ENCODE data around the gene RPS26. TPM values are rescaled to one million over a fixed set of nuclear protein-coding genes. Genes with fewer than 3 reads are reported as not detected.
"Not testable (repeated sequence)": the region's sequence is repeated elsewhere in the genome, so short reads cannot be mapped to it uniquely, and the experiment has no call there.

Gene RPS26
- total RNA-seq, 1 donor from 2014 or later, result 41.0 TPM

DNA sequence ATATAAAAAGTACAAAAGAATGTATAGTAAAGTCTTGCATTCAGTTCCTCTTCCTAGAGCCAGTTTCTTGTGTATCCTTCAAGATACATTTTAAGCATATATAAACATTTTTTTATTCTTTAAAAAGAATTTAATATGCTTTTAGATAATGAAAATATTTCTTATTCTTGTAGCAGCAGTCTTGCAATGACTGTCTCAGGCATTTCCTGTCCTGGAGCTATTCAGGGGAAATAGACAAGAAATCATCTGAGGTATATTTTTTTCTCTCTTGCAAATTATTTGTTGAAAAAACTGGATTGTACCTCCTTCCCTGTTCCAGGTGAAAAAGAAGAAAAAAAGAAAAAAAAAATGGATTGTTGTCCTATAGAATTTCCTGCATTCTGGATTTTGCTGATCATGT is 21.3 kb downstream of the RPS26 start:
- DNase-seq, result no peak
- ATAC-seq, result no peak
- intact Hi-C loops (cut with micrococcal nuclease), result no loop called here

DNA sequence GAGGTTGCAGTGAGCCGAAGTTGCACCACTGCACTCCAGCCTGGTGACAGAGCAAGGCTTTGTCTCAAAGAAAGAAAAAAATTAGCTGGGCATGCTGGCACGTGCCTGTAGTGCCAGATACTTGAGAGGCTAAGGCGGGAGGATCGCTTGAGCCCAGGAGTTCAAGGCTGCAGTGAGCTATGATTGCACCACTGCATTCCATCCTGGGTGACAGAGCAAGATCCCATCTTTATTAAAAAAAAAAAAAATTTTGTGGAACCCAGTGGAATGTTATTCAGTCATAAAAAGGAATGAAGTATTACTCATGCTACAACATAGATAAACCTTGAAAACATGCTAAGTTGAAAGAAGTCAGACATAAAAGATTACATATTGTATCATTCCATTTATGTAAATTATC is 29.9 kb downstream of the RPS26 start:
- no peak for DNase-seq
- intact Hi-C loops (cut with micrococcal nuclease), result no loop called here
- ATAC-seq, result no peak

DNA sequence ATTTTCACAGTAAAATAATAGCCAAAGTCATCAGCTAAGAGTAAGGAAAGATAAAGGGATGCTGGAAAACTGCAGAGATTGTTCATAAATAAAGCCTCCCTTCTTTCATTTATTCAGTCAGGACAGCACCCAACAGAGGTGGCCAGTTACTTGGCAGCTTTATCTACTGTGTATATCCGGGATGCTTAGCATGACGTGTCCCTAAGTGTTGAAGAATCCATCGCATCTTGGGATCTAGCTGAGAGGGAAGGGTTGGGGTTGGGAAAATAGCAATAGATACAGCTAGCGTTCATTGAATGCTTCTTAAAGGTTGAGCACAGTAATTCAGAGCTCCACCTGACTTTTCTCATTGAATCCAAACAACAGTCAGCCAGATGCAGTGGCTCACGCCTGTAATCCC is 32.7 kb downstream of the RPS26 start:
- no peak for ATAC-seq
- intact Hi-C loops (cut with micrococcal nuclease), result no loop called here

DNA sequence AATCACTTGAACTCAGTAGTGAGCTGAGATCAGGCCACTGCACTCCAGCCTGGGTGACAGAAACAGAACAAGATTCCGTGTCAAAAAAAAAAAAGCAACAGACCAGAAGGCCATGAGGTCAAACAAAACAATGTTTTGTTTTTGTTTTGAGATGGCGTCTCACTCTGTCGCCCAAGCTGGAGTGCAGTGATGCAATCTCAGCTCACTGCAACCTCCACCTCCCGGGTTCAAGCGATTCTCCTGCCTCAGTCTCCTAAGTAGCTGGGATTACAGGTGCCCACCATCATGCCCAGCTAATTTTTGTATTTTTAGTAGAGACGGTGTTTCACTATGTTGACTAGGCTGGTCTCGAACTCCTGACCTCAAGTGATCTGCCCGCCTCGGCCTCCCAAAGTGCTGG is 36.2 kb downstream of the RPS26 start:
- ATAC-seq; intact Hi-C loops (cut with micrococcal nuclease); DNase-seq: not testable (repeated sequence)

More for the DNA sequence above, 32.7 kb downstream of the RPS26 start:
- DNase-seq, result no peak

DNA sequence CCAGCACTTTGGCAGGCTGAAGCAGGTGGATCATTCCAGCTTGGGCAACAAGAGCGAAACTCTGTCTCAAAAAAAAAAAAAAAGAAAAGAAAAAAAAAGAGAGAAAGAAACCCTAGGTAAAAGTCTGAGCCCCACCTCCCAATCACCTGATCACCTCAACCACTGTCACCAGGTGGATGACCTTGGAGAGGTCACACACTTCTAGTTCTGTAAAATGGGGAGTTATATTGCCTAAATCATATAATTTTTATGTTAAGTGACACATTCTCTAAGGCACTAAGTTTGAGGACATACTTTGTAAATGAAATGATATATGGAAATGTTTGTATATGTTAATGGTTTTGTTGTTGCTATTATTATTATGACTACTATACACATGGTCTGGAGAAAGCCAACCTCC is 36.7 kb downstream of the RPS26 start:
- DNase-seq (no peak), ATAC-seq (no peak)
- intact Hi-C loops (cut with micrococcal nuclease), result no loop called here

DNA sequence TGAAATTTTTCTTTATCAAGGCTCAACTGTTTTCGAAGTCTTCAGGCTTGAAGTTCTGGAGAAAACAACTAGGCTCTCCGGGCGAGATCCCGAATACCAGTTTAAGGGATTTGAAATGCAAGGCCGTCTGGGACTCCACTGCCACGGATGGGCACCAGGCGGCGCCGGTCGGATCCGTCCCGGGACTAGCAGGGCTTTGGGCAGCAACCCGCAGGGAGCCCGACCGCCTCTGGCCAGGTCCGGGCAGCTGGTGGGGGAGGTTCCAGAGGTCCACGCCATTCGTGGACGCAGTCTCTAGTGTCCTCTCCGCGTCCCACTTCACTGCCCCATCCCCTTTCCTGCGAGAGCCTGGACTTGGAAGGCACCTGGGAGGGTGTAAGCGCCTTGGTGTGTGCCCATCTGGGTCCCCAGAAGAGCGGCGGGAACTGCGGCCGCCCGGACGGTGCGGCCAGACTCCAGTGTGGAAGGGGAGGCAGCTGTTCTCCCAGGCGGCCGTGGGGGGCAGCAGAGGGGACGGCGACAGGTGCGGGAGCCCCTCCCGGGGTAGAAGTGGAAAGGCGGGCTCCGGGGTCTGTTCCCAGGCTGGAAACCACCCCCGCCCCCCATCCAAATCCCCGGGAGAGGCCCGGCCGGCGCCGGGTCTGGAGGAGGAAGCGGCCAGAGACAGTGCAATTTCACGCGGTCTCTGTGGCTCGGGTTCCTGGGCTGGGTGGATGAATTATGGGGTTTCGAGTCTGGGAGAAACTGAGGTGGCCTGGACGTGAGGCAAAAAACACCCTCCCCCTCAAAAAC is 37.4 kb downstream of the RPS26 start:
- ATAC-seq (peak; percentile 89), DNase-seq (peak; percentile 90)
- intact Hi-C loops (cut with micrococcal nuclease), result no loop called here

DNA sequence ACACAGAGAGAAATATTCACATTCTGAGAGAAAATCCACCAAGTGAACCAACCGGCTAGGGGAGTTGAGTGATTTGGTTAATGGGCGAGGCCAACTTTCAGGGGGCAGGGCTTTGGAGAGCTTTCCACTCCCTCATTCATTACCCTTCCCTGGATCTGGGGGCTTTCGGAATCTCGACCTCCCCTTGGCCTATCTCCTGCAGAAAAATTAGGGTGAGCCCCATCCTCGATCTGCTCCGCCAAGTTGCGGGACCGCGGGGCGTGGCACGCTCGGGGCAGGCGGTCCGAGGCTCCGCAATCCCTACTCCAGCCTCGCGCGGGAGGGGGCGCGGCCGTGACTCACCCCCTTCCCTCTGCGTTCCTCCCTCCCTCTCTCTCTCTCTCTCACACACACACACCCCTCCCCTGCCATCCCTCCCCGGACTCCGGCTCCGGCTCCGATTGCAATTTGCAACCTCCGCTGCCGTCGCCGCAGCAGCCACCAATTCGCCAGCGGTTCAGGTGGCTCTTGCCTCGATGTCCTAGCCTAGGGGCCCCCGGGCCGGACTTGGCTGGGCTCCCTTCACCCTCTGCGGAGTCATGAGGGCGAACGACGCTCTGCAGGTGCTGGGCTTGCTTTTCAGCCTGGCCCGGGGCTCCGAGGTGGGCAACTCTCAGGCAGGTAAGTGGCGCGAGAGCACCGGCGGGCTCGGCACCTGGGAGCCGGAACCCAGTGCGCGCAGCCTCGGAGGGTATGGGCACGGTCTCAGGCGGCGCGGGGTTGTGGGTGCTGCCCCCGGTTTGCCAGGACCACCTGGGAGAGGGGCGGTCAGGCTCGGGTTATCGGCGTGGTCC is 38.2 kb downstream of the RPS26 start, which contains the start of gene ERBB3:
TSS of gene ERBB3 (plus strand) at position 443 of the 833 bp plus-strand sequence. CDS start at position 579, 136 bp downstream.
- DNase-seq, result peak; percentile 73
- ATAC-seq, result peak; percentile 85
- intact Hi-C loops (cut with micrococcal nuclease), result no loop called here

DNA sequence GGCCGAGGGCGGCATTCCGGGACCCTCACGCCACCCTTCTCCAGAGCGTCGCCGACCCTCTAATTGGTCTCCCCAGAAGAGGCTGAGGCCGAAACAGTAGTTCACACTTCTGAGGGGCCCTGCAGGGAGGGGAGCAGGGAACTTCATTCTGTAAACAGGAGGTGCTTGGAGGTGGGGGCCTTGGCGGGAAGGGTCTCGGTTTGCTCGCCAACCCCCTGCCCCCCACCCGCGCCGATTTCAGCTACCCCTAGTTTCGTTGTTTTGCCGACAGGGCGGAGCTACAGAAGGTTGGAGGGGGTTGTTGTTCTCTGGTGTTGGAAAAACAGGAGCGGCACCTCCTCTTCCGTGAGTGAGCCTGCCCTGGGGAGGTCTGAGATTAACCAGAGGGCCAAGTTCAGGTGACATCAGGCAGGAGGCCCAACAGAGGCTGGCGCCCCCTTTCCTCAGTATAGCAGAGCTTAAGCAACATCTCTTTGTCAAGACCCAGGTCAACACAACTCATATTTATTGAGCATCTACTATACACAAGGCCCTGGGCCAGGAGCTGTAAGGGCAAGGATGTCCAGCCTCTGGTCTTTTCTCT is 38.9 kb downstream of the RPS26 start:
- DNase-seq, result no peak
- ATAC-seq, result no peak
- intact Hi-C loops (cut with micrococcal nuclease), result no loop called here

DNA sequence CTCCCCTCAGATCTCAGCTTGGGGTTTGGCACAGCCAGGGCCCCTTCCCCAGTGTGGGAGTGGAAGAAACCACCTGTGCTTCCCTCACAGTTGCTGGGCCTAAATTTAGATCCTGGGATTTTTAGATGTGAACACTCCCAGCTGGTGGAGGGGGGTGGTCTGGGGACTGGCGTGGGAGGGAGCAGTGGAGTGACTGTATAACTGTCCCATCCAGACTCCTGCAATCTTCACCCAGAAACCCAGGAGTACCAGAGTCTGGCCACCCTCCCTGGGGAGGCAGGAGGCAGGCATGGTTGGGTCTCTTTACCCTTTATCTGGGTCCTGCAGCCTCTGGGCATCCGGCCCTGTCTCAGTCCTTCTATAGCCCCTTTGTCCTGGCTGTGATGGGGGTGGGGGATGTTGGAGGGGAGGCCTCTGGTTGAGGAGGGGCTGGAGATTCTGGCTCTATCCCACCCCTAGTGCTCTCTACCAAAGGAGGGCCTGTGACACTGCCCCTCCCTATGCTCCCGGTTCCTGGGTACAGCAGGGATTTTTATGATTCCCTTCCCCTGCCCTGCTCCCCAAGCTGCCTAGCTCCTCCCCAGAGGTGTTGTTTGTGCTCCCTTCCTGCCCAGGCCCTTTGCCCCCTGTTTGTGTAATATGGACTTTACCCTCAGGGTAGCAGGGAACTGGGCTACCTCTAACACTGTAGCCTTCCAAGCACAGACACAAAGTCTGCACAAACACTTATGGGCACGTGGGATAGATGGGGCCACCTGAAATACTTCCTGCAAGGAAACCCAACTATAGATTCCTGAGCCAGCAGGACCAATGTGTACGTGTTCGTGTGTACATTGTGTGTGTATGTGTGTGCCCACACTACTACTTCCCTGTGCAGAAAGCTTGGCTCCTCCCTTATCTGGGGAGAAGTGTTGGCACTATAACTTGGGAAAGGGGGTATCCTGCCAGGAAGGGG is 40.0 kb downstream of the RPS26 start:
- no peak for ATAC-seq
- DNase-seq, result no peak
- intact Hi-C loops (cut with micrococcal nuclease), result no loop called here

DNA sequence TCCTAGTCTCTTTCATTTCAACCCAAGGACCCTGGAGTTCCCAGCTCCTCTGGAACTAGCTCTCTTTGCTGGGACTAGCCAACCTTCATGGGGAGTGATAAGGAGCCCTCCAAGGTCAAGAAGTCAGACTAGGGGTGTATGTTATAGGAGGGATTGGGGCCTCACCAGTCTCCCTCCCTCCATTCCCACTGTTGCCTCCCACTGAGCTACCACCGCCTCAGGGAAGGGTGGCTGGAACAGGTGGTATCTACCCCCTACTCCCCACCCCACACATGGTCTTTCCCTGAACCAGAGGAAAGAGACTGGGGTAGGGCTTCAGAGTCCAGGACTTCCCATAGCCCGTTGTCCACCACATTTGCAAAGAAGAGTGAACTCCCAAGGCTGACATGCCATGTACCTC is 40.7 kb downstream of the RPS26 start:
- intact Hi-C loops (cut with micrococcal nuclease), result no loop called here
- DNase-seq (no peak), ATAC-seq (no peak)

DNA sequence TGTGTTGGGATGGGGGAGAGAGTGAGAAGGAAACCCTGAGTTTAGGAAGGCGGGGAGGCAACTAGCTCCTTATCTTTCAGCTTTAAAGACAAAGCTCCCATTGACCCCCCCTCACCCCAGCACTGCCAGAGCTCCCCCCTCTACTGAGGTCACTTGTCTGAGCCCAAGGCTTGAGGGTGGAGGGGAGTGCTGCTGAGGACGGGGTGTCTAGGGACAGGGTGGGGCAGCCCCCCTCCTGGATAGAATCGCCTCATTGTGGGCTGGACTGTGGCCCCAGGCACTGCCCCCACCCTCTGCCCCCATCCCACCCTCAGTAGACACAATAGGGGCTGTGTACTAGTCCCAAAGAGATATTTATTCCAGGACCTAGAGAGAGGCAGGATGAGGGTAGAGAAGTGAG is 41.2 kb downstream of the RPS26 start:
- intact Hi-C loops (cut with micrococcal nuclease), result no loop called here
- DNase-seq (no peak), ATAC-seq (no peak)

DNA sequence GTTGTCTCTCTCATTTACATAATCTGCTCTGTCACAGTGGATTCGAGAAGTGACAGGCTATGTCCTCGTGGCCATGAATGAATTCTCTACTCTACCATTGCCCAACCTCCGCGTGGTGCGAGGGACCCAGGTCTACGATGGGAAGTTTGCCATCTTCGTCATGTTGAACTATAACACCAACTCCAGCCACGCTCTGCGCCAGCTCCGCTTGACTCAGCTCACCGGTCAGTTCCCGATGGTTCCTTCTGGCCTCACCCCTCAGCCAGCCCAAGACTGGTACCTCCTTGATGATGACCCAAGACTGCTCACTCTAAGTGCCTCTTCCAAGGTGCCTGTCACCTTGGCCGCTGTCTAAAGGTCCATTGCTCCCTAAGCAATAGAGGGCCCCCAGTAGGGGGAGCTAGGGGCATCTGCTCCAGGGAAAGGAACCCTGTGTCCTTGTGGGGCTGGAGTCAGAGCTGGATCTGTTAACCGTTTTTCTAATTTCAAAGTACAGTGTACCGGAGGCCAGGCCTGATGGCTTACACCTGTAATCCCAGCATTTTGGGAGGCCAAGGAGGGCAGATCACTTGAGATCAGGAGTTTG is 43.3 kb downstream of the RPS26 start:
- intact Hi-C loops (cut with micrococcal nuclease), result no loop called here

DNA sequence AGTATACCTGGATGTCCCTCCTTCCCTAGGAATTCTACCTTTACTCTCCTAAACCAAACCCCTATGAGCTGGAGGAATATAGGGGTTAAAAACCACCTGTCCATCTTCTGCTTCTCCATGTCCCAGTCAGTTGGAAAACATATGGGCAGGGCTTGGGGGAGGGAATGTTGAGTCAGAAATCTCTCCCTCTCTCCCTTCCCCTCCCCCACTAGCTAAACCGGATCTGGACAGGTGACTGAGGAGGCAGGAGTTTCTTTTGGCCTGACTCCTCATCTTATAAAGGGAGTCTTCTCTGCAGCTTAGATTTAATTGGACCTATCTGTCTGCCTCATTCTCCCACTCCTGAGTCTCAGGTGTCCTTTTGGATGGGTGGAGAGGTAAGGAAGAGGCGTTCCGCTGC is 44.4 kb downstream of the RPS26 start:
- intact Hi-C loops (cut with micrococcal nuclease), result no loop called here
- ATAC-seq (no peak), DNase-seq (no peak)

More for the DNA sequence above, 43.3 kb downstream of the RPS26 start:
- ATAC-seq, result no peak
- DNase-seq, result no peak

DNA sequence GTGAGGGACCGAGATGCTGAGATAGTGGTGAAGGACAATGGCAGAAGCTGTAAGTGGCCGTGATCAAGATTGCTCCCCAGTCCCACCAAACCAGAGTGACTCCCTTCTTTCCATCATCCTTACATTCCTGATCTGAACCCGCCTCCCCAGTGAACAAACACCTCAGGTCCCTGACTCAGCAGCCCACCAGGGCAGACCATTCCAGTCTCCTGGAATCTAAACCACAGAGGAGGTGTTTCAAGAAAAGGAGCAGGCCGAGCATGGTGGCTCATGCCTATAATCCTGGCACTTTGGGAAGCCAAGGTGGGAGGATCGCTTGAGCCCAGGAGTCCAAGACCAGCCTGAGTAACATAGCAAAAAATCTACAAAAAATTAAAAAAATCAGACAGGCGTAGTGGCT is 44.9 kb downstream of the RPS26 start:
- intact Hi-C loops (cut with micrococcal nuclease), result no loop called here
- ATAC-seq (no peak), DNase-seq (no peak)

DNA sequence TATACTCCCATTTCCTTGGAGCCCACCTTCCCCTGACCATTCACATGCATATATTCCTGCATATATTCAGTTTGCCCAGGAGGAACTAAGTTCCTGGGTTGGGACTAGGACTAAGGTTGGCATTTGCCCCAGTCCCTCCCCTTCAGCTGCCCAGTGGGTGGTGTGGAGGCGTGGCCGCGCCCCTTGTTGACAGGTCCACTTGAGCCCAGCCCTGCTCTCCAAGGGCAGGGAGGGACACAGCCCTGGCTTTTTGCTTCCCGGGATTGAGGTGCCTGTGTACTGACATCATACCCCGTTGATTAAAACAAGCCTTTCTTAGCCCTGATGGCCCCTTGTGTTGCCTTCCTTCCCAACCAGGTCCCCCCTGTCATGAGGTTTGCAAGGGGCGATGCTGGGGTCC is 45.5 kb downstream of the RPS26 start:
- intact Hi-C loops (cut with micrococcal nuclease), result no loop called here
- DNase-seq, result peak; percentile 89
- ATAC-seq, result peak; percentile 98

All from left ventricle myocardium superior (tissue), 1 donor.